Ishikawa (cell line): ENCODE data around the gene COX8C.

Experiments
- CEBPB ChIP-seq: IDR thresholded peaks from 2 replicates; pipeline ENCODE4 v1.6.1; 2012
- CREB1 ChIP-seq: IDR thresholded peaks from 2 replicates; pipeline ENCODE4 v1.6.1; 2012; ENCODE audit warnings: low read depth
- EGR1 ChIP-seq: IDR thresholded peaks from 2 replicates; pipeline ENCODE4 v1.6.1; 2012
- EP300 ChIP-seq: IDR thresholded peaks from 2 replicates; pipeline ENCODE4 v1.6.1; 2012; ENCODE audit warnings: borderline replicate concordance
- FOXM1 ChIP-seq: IDR thresholded peaks from 2 replicates; pipeline ENCODE4 v1.6.1; 2012; ENCODE audit warnings: low read depth, borderline replicate concordance
- NFIC ChIP-seq: IDR thresholded peaks from 2 replicates; pipeline ENCODE4 v1.6.1; 2012
- RAD21 ChIP-seq: IDR thresholded peaks from 2 replicates; pipeline ENCODE4 v1.6.1; 2012; ENCODE audit warnings: low read depth
- TAF1 ChIP-seq: IDR thresholded peaks from 2 replicates; pipeline ENCODE4 v1.6.1; 2012; ENCODE audit warnings: low read depth, mild to moderate bottlenecking
- TCF12 ChIP-seq: IDR thresholded peaks from 2 replicates; pipeline ENCODE4 v1.6.1; 2012; ENCODE audit warnings: low read depth
- TEAD4 ChIP-seq: IDR thresholded peaks from 2 replicates; pipeline ENCODE4 v1.6.1; 2012
- YY1 ChIP-seq: IDR thresholded peaks from 2 replicates; pipeline ENCODE4 v1.6.1; 2012; ENCODE audit warnings: low read depth
- ZBTB7A ChIP-seq: IDR thresholded peaks from 2 replicates; pipeline ENCODE4 v1.6.1; 2012; ENCODE audit warnings: low read depth
- TF ChIP-seq, protein P1 (sequence below): IDR thresholded peaks from 2 replicates; pipeline ENCODE4 v1.6.1; 2012
- TF ChIP-seq, protein P2 (sequence below): IDR thresholded peaks from 2 replicates; pipeline ENCODE4 v1.6.1; 2012; ENCODE audit warnings: low read depth, mild to moderate bottlenecking
- TF ChIP-seq, protein P3 (sequence below): IDR thresholded peaks from 2 replicates; pipeline ENCODE4 v1.6.1; 2012

The COX8C gene

DNA sequence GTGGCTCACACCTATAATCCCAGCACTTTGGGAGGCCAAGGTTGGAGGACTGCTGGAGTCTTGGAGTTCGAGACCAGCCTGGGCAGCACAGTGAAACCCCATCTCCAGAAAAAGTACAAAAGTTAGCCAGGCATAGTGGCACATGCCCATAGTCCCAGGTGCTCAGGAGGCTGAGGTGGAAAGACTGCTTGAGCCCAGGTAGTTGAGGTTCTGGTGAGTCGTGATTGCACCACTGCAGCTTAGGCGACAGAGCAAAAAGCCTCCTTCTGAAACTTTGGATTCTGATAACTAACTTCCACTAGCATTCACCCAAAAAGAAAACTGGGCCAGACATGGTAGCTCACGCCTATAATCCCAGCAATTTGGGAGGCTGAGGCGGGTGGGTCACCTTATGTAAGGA lies 20.8 kb upstream of the COX8C start:
- TF ChIP-seq ZBTB7A (no peak), TAF1 (no peak), NFIC (no peak), TEAD4 (no peak), YY1 (no peak), TCF12 (no peak), RAD21 (no peak), CEBPB (no peak), EGR1 (no peak), CREB1 (no peak), FOXM1 (no peak), EP300 (no peak)
- TF ChIP-seq, protein P1, sequence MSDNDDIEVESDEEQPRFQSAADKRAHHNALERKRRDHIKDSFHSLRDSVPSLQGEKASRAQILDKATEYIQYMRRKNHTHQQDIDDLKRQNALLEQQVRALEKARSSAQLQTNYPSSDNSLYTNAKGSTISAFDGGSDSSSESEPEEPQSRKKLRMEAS: no peak
- TF ChIP-seq, protein P2, sequence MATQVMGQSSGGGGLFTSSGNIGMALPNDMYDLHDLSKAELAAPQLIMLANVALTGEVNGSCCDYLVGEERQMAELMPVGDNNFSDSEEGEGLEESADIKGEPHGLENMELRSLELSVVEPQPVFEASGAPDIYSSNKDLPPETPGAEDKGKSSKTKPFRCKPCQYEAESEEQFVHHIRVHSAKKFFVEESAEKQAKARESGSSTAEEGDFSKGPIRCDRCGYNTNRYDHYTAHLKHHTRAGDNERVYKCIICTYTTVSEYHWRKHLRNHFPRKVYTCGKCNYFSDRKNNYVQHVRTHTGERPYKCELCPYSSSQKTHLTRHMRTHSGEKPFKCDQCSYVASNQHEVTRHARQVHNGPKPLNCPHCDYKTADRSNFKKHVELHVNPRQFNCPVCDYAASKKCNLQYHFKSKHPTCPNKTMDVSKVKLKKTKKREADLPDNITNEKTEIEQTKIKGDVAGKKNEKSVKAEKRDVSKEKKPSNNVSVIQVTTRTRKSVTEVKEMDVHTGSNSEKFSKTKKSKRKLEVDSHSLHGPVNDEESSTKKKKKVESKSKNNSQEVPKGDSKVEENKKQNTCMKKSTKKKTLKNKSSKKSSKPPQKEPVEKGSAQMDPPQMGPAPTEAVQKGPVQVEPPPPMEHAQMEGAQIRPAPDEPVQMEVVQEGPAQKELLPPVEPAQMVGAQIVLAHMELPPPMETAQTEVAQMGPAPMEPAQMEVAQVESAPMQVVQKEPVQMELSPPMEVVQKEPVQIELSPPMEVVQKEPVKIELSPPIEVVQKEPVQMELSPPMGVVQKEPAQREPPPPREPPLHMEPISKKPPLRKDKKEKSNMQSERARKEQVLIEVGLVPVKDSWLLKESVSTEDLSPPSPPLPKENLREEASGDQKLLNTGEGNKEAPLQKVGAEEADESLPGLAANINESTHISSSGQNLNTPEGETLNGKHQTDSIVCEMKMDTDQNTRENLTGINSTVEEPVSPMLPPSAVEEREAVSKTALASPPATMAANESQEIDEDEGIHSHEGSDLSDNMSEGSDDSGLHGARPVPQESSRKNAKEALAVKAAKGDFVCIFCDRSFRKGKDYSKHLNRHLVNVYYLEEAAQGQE: no peak
- TF ChIP-seq, protein P3, sequence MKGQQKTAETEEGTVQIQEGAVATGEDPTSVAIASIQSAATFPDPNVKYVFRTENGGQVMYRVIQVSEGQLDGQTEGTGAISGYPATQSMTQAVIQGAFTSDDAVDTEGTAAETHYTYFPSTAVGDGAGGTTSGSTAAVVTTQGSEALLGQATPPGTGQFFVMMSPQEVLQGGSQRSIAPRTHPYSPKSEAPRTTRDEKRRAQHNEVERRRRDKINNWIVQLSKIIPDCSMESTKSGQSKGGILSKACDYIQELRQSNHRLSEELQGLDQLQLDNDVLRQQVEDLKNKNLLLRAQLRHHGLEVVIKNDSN: no peak

DNA sequence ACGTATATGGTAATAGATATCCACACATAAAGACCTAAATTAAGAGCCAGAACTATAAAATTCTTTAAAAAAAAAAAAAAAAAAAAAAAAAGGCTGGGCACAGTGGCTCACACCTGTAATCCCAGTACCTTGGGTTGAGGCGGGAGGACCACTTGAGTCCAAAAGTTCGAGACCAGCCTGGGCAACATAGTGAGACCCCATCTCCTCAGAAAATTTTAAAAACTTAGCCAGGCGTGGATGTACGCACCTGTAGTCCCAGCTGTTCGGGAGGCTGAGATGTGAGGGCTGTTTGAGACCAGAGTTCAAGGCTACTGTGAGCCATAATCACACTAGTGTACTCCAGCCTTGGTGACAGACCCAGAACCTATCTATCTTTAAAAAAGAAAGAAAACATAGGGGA lies 18.4 kb upstream of the COX8C start:
- TF ChIP-seq, protein P1: no peak
- TF ChIP-seq ZBTB7A: no peak
- TF ChIP-seq, protein P2: no peak
- no peak for TF ChIP-seq NFIC
- no peak for TF ChIP-seq RAD21
- TF ChIP-seq CEBPB: no peak
- no peak for TF ChIP-seq TEAD4
- no peak for TF ChIP-seq TCF12
- no peak for TF ChIP-seq EGR1
- TF ChIP-seq YY1: no peak

DNA sequence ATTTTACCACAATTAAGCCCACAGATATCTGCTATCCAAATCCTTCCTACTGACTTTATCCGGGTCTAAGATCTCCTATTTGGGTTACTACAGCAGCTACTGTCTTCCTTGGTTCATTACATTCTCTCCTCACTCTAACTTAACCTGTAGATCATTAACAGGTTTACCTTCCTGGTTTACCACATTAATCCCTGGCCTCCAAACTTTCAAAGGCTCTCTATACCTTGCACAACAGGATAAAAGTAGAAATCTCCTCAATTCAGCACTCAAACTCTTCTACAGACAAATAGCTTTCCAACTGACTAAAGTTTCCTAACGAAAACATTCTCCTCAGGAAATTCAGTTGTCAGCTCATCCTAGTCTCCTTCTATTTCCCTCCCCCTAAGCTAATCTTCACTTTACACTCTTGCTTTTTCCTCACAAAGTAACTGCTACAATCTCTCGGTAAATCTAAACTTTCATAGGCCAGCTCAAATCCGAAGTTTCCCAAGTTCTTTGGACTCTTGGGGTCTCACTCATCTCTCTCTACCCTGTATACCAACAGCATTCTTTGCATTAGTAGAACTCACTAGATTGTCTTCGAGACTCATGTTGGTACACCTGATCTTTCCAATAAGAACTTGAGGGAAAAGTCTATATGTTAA lies 16.9 kb upstream of the COX8C start:
- TF ChIP-seq, protein P2: no peak
- no peak for TF ChIP-seq RAD21
- TF ChIP-seq NFIC: no peak
- no peak for TF ChIP-seq CEBPB
- no peak for TF ChIP-seq EP300
- TF ChIP-seq TEAD4: no peak
- TF ChIP-seq TCF12: no peak
- TF ChIP-seq, protein P3: no peak
- TF ChIP-seq ZBTB7A: no peak
- TF ChIP-seq CREB1: no peak
- TF ChIP-seq YY1: no peak
- TF ChIP-seq EGR1: no peak
- no peak for TF ChIP-seq TAF1
- TF ChIP-seq, protein P1: no peak
- TF ChIP-seq FOXM1: no peak

DNA sequence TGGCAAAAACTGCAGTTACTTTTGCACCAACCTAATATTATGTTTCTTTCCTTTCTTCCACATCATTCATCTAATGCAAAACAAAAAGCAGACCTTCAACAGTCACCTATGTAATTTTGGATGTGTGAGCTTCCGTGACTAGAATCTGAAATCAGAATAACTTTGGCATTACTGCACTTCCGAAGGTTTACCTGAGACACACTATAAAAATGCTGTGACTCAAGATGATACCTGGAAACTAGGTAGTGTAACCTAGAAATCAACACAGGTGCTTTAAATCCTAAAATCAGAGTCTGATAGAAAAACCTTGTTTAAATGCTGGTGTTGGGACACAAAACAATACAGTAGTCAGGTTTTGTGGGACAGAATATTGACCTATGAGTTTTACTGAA lies 16.4 kb upstream of the COX8C start:
- TF ChIP-seq TEAD4: no peak
- no peak for TF ChIP-seq CEBPB
